IMR-90 (cell line): ENCODE data around the gene TRIM22. TPM values are rescaled to one million over a fixed set of nuclear protein-coding genes. Genes with fewer than 3 reads are reported as not detected.

ENCODE experiments used
- ATAC-seq: fragments of 200-7000 bp; cut with Tn5 transposase; 2 replicates; pipeline ENCODE4 v1.9.1; 2020; ENCODE audit warnings: low read depth, mild to moderate bottlenecking, moderate library complexity
- BruUV-seq: library from RNA; stranded (reverse); fragments of 400-500 nt; replicated peaks from 2 replicates; lab custom pipeline; 2021; lab: Mats Ljungman, UMichigan
- CTCF ChIA-PET: fragments of 300-600 bp; formaldehyde crosslinking; extraction: SDS; loops from one replicate; lab custom pipeline; 2021; ENCODE audit warnings: antibody characterized with exemption; lab: Yijun Ruan, JAX
- POLR2A ChIA-PET: fragments of 300-600 bp; sonication (Branson Sonifier 250); formaldehyde crosslinking; loops from one replicate; lab custom pipeline; 2022; ENCODE audit warnings: antibody characterized with exemption; ENCODE audit not compliant: unreplicated experiment; lab: Charles Lee
- DNase-seq: peaks from one replicate; pipeline ENCODE4 v3.0.0; 2013
- H2AFZ ChIP-seq: replicated peaks from 2 replicates; pipeline ENCODE3; 2013; ENCODE audit warnings: low read length, mild to moderate bottlenecking; ENCODE audit not compliant: poor library complexity
- H2AK5ac ChIP-seq: 2 replicates; pipeline ENCODE4 v1.6.1; 2013; ENCODE audit warnings: low read depth, low read length, inconsistent platforms
- H2AK9ac ChIP-seq: replicated peaks from 2 replicates; pipeline ENCODE3; 2013; ENCODE audit warnings: mild to moderate bottlenecking, low read depth, low read length, moderate library complexity; ENCODE audit not compliant: poor library complexity
- H2BK120ac ChIP-seq: 2 replicates; pipeline ENCODE4 v1.6.1; 2013; ENCODE audit warnings: low read depth, low read length, inconsistent platforms
- H2BK15ac ChIP-seq: 3 replicates; pipeline ENCODE4 v1.6.1; 2013; ENCODE audit warnings: low read depth, low read length, inconsistent platforms
- H2BK20ac ChIP-seq: 2 replicates; pipeline ENCODE4 v1.6.1; 2013; ENCODE audit warnings: low read depth, mild to moderate bottlenecking, inconsistent platforms, low read length, moderate library complexity
- H2BK5ac ChIP-seq: 2 replicates; pipeline ENCODE4 v1.6.1; 2013; ENCODE audit warnings: mild to moderate bottlenecking, low read depth, low read length, inconsistent platforms; ENCODE audit not compliant: poor library complexity, severe bottlenecking
- H3K14ac ChIP-seq: replicated peaks from 2 replicates; pipeline ENCODE4 v1.6.1; 2013; ENCODE audit warnings: low read depth, low read length, inconsistent platforms
- H3K18ac ChIP-seq: 2 replicates; pipeline ENCODE4 v1.6.1; 2013; ENCODE audit warnings: low read depth, low read length, control low read depth
- H3K23ac ChIP-seq: 2 replicates; pipeline ENCODE4 v1.6.1; 2013; ENCODE audit warnings: low read depth, low read length, inconsistent platforms
- H3K27ac ChIP-seq: 2 replicates; pipeline ENCODE4 v1.5.1; 2013; ENCODE audit warnings: mild to moderate bottlenecking, control low read depth, low read length; ENCODE audit not compliant: insufficient read depth
- H3K27me3 ChIP-seq: 2 replicates; pipeline ENCODE4 v1.6.1; 2013; ENCODE audit warnings: low read length; ENCODE audit not compliant: control insufficient read depth, insufficient read depth
- H3K36me3 ChIP-seq: 2 replicates; pipeline ENCODE4 v1.6.1; 2013; ENCODE audit warnings: low read length, mixed read lengths; ENCODE audit not compliant: control insufficient read depth, insufficient read depth
- H3K4ac ChIP-seq: 2 replicates; pipeline ENCODE4 v1.6.1; 2013; ENCODE audit warnings: low read depth, low read length, inconsistent platforms
- H3K4me1 ChIP-seq: 2 replicates; pipeline ENCODE4 v1.6.1; 2013; ENCODE audit warnings: low read length, mixed read lengths; ENCODE audit not compliant: control insufficient read depth, insufficient read depth
- H3K4me2 ChIP-seq: 2 replicates; pipeline ENCODE4 v1.6.1; 2013; ENCODE audit warnings: low read depth, mild to moderate bottlenecking, control low read depth, low read length, moderate library complexity
- H3K4me3 ChIP-seq: 2 replicates; pipeline ENCODE4 v1.5.1; 2013; ENCODE audit warnings: low read depth, mild to moderate bottlenecking, control low read depth, low read length, moderate library complexity; ENCODE audit not compliant: insufficient read depth
- H3K56ac ChIP-seq: 2 replicates; pipeline ENCODE4 v1.6.1; 2013; ENCODE audit warnings: low read length, inconsistent platforms; ENCODE audit not compliant: insufficient read depth; ENCODE audit errors: extremely low read depth
- H3K79me1 ChIP-seq, 2 experiments: 2 replicates each; pipeline ENCODE4 v1.6.1; 2013; ENCODE audit warnings: low read length in 2 of 2, inconsistent platforms in 1 of 2, low read depth in 1 of 2
- H3K9ac ChIP-seq: 2 replicates; pipeline ENCODE4 v1.6.1; 2013; ENCODE audit warnings: low read depth, low read length, control low read depth
- H3K9me1 ChIP-seq: 2 replicates; pipeline ENCODE4 v1.6.1; 2013; ENCODE audit warnings: low read length, inconsistent platforms; ENCODE audit not compliant: insufficient read depth
- H3K9me3 ChIP-seq: 2 replicates; pipeline ENCODE4 v1.6.1; 2013; ENCODE audit warnings: low read length; ENCODE audit not compliant: control insufficient read depth, insufficient read depth
- H4K20me1 ChIP-seq: 2 replicates; pipeline ENCODE4 v1.6.1; 2013; ENCODE audit warnings: low read length, inconsistent platforms; ENCODE audit not compliant: insufficient read depth
- H4K5ac ChIP-seq: 2 replicates; pipeline ENCODE4 v1.6.1; 2013; ENCODE audit warnings: mild to moderate bottlenecking, low read depth, low read length, control low read depth
- H4K8ac ChIP-seq, 2 experiments: 2 replicates each; pipeline ENCODE4 v1.6.1; 2013; ENCODE audit warnings: low read depth in 2 of 2, low read length in 2 of 2, control low read depth in 1 of 2, inconsistent platforms in 1 of 2
- H4K91ac ChIP-seq: 2 replicates; pipeline ENCODE4 v1.6.1; 2013; ENCODE audit warnings: low read depth, low read length, inconsistent platforms; ENCODE audit not compliant: insufficient read depth
- CHD1 ChIP-seq: IDR thresholded peaks from 2 replicates; pipeline ENCODE4 v1.6.1; 2012; ENCODE audit warnings: low read depth, low read length, improper control_type of control experiment
- WGBS, 2 experiments: methylation state at CpG; one replicate each; pipeline versions ENCODE4 v1.1.5 to v1.1.7; 2013; ENCODE audit warnings: missing lambda C conversion rate in 2 of 2; ENCODE audit not compliant: insufficient read length in 1 of 2; ENCODE audit errors: extremely low coverage in 2 of 2; 5-methylcytosine and 5-hydroxymethylcytosine counted together
- dilution Hi-C: fragments of 300-500 bp; cut with HindIII; formaldehyde crosslinking; loops from one replicate; pipeline ENCODE4 v1.14.3; 2018; ENCODE audit warnings: low sequenced_read_pairs; ENCODE audit not compliant: unreplicated experiment
- in situ Hi-C: fragments of 300-500 bp; cut with MboI; formaldehyde crosslinking; loops from 3 replicates; pipeline ENCODE4 v1.14.3; 2019; ENCODE audit warnings: low sequenced_read_pairs, inconsistent platforms, mixed read lengths
- intact Hi-C: fragments of 100-400 bp; cut with micrococcal nuclease; formaldehyde crosslinking; loops from 2 replicates; pipeline ENCODE4 v1.10.0; 2022
- polyA plus RNA-seq, 3 experiments: library from polyadenylated mRNA; depleted of rRNA; stranded (reverse); fragments of >200 nt; gene quantifications; 2 replicates each; pipeline ENCODE4 v1.2.3, GENCODE V29; 2012; ENCODE audit warnings: low replicate concordance in 1 of 3
- total RNA-seq: library from RNA; depleted of rRNA; stranded (reverse); fragments of >200 nt; gene quantifications from 2 replicates; pipeline ENCODE4 v1.2.3, GENCODE V29; 2012

TRIM22 gene
- total and polyA plus RNA-seq, 2 of the 4 experiments (the other 2 are of a cell fraction), result 43.6 to 46.8 TPM

- intact Hi-C loops, result no loop called here
- H3K14ac ChIP-seq, result no peak overlapping the region
- H3K23ac ChIP-seq, result no peak overlapping the region
- no CpG with 5 or more reads among the region's 5 CpGs for WGBS, 2 experiments
- no peak for ATAC-seq
- H3K18ac ChIP-seq, result no peak overlapping the region
- H3K9ac ChIP-seq, result no peak overlapping the region
- no peak overlapping the region for H3K4me3 ChIP-seq
- in situ Hi-C loops, result no loop called here
- CTCF ChIA-PET, result interaction anchor here (1.0 kb wide), 1 partner anchor 62 kb away, joined by 3 read pairs; no protein-coding TSS in a partner anchor
- no peak overlapping the region for H4K5ac ChIP-seq
- H2BK20ac ChIP-seq, result no peak overlapping the region
- no peaks in the 10 kb centered on the region for H3K9me1 ChIP-seq
- no peak overlapping the region for H2AK9ac ChIP-seq
- no peak overlapping the region for H3K4me2 ChIP-seq
- H3K27me3 ChIP-seq, result no peaks in the 10 kb centered on the region
- no peak overlapping the region for H4K91ac ChIP-seq
- dilution Hi-C loops, result no loop called here
- H3K9me3 ChIP-seq, result no peaks in the 10 kb centered on the region
- H2BK5ac ChIP-seq, result no peak overlapping the region
- no peak overlapping the region for H3K4ac ChIP-seq
- no peaks in the 10 kb centered on the region; the same call in 1 of the 2 replicates for H3K4me1 ChIP-seq
- DNase-seq, result no peak
- H2AK5ac ChIP-seq, result no peak overlapping the region
- no peak overlapping the region for H4K8ac ChIP-seq
- BruUV-seq, result no TSS peak
- no peak for TF ChIP-seq CHD1
- H3K79me1 ChIP-seq, result peaks cover 5 to 7% of the 10 kb centered on the region in 2 experiments
- H3K36me3 ChIP-seq, result peaks cover 26% of the 10 kb centered on the region
- no peak overlapping the region for H2AFZ ChIP-seq
- no peaks in the 10 kb centered on the region for H4K20me1 ChIP-seq
- H2BK15ac ChIP-seq, result no peak overlapping the region
- no peak overlapping the region for H2BK120ac ChIP-seq
- H3K27ac ChIP-seq, result no peak overlapping the region
- POLR2A ChIA-PET, result no interaction called here
- H3K56ac ChIP-seq, result no peak overlapping the region
Measured at GRCh38 chr11:5665746-5666401, 23.7 kb upstream of the TRIM22 start.
